Stimulated activated CD8-positive, alpha-beta memory T cell treated with anti-CD3 and anti-CD28 coated beads, Interleukin-2, amount 100 ng/mL, for 48 hours (primary cell): ENCODE results near the gene TRIM67.
"Not testable (repeated sequence)": the region's sequence is repeated elsewhere in the genome, so short reads cannot be mapped to it uniquely, and the experiment has no call there.

Experiments
- DNase-seq, 2 donors: peaks; one replicate each; pipeline ENCODE4 v3.0.0-alpha.2; 2020; ENCODE audit warnings: low read depth in 2 of 2

Gene TRIM67

GRCh38 chr1:231158141-231158540 lies 3.7 kb upstream of the TRIM67 start:
- DNase-seq = not testable (repeated sequence)

DNA sequence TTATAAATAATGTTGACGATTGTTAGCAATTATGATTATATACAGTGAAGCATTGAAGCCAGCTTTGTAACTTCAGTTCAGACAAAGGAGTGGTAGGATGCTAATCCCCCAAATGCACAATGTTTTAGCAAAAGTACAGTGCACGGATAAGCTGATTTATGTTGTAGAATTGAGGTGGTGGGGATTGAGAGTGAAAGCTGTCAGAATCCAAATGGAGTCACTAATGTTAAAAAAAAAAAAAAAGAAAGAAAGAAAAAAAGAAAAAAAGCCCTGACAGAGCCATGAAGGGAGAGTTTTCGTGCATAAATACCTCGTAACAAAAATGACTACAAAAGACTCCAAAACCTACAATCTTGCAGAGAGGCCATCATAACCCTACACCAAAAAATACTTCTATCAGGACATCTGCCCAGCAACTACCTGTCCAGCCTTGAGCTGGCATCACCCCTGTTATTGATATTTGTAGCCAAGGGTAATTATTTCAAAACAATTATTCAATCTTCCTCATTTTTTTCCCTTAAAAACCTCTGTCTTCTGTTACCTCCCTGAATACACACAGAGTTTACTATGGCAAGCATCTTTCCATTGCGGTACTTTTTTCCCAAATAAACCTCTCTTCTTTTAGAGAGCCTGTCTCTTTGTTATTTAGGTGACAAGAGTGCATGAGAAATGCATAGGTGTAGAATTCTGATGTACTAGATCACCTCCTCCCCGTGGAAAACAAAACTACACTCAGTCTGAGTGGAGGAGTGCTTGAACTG lies 2.5 kb upstream of the TRIM67 start:
- no peak for DNase-seq

- DNase-seq = no peak
Observed at GRCh38 chr1:231159963-231160761, 1.7 kb upstream of the TRIM67 start.

DNA sequence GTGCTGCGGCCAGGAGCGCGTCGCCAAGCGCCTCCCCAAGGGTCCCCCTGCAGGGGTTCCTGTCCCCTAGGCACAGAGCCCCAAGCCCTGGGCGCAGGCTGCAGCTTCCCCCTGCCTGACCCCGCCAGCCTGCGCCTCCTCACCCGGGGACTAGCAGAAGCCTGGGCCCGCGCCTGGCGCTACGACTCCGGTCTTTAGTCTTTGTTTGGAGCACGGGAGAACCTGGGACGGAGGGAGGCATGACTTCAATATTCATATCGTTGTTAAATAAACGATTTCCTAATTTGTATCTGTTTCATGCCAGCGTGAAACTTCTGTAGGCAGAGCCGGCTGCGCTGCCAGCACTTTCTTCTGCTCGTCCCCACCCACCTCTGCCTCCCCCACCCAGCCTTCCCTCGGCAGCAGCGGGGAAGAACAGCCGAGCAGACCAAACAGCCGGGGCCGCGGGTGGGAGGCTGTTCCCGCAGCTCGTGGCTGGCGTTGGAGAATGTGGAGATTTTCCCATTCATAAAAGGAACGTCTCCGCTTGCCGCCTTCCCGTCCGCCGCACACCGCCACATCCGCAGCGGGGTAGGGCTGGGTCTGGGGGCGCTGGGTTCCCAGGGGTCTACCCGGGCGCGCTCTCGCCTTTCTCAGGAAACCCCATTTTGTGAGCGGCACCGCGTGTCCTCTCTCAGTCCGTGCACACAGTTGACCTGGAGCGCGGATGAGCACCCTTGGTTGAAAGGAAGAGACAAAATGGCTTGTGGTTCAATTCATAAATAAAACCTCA lies 777 bp upstream of the TRIM67 start:
- no peak for DNase-seq

DNA sequence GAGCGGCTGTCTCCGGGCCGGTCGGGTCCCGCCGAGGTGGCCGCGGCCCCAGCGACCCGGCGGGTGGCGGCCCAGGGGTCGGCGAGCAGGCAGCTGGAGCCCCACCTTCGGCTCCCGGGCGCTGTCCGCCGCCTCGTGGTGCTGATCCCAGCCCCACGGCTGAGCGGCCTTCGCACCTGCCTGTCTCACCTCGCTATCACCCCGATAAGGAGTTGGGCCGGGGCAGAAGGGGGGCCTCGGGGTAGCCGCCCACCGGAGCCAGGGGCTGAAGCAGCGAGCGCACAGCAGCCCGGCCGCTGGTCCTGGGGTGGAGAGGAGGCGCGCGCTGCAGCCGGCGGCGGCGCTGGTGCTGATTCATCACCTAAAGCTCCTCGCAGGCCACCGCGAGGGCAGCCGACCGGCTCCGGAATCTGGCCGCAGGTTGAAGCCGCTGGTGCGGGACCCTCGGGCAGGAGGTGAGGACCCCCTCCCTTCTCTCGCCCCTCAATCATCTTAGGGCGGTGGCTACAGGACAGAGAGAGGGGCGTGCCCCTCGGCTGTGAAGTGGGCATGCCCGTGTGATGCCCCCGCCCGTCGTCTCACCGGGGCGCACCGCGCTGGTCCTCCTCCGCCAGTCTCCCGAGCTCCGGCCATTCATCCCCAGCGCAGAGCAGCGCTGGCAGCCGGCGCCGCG lies 575 bp downstream of the TRIM67 start:
- no peak for DNase-seq

GRCh38 chr1:231162970-231163829 lies 1.3 kb downstream of the TRIM67 start:
- no peak for DNase-seq

DNA sequence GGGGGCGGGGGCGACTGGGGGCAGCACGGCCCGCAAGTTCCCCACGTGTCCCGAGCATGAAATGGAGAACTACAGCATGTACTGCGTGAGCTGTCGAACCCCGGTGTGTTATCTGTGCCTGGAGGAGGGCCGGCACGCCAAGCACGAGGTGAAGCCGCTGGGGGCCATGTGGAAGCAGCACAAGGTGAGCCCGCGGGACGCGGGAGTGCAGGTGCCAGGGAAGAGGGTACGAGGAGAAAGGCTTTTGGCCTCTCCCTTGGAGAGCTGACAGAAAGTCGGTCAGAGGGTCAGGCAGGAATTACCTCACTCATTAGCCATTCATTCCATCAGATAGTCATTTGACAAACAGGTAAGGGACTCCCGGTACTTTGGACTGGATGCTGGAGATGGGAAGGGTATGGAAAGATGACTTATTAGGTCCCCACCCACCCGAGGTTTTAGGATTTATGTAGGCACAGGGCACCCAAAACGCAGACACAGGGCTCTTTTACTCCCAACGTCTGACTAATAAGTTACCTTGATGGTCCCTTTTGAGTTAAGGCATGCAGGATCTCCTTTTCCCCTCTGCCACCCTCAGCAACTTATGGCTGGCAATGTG lies 2.1 kb downstream of the TRIM67 start:
- DNase-seq = no peak

GRCh38 chr1:231165371-231165770 lies 3.5 kb downstream of the TRIM67 start:
- no peak for DNase-seq

- no peak for DNase-seq
Observed at GRCh38 chr1:231166398-231166797, 4.5 kb downstream of the TRIM67 start.

- no peak for DNase-seq
Observed at GRCh38 chr1:231170875-231171274, 9.0 kb downstream of the TRIM67 start.

DNA sequence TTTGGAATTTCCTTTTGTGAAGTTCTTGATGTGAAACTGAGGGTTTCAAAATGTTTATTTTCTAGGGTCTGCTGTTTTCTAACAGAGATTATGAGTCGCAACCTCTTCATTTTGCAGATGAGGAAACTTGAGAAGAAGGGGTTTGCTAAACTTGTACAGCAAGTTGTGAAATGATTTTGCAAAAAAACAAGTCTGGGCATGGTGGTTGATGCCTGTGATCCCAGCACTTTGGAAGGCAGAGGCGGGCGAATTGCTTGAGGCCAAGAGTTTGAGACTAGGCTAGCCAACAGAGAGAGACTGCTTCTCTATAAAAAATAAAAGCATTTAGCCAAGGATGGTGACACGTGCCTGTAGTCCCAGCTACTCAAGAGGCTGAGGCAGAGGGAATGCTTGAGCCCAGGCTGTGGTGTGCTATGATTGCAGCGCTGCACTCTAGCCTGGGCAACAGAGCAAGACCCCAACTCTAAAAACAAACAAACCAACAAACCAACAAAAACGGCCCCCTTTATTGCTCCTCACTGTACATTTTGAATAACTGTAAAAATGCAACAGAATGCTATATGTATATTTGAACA lies 9.9 kb downstream of the TRIM67 start:
- DNase-seq = no peak

GRCh38 chr1:231172411-231172810 lies 10.6 kb downstream of the TRIM67 start:
- DNase-seq = no peak

DNA sequence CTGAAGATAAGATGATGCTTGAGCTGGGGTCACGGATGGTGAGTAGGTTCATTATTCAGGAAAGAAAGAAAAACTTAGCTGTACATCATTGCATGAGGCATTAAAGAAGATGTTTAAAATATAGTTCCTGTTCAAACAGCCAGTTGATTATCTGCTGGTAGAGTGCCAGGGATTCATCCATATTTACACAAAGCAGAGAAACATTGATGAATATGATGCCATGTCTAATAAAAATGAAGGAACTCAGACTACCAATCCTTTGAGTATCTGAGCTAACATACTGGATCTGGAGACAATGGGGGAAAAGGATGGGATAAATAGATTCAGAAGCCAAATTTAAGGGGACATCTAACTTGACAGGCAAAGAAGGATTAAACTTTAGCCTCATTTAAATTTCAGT lies 14.6 kb downstream of the TRIM67 start:
- DNase-seq = no peak

GRCh38 chr1:231177226-231177625 lies 15.4 kb downstream of the TRIM67 start:
- no peak for DNase-seq

DNA sequence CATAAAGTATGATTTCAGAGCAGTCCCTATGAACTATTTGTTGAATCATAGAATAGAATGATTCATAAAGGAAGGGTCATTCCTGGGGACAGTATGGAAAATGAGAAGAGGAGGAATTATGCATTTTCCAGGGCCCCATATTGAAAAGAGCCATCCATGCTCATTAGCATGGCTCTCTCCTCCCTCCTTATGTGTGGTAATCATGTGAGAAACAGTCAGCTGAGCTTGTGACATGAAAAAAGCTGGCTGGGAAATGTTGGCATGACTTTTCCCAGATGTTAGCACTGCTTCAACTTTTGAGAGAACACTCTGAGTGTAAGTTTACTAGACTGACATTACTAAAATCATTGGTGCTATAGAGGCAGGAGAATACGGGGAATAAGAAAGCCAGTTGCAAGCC lies 16.1 kb downstream of the TRIM67 start:
- no peak for DNase-seq

GRCh38 chr1:231178970-231179369 lies 17.1 kb downstream of the TRIM67 start:
- no peak for DNase-seq

DNA sequence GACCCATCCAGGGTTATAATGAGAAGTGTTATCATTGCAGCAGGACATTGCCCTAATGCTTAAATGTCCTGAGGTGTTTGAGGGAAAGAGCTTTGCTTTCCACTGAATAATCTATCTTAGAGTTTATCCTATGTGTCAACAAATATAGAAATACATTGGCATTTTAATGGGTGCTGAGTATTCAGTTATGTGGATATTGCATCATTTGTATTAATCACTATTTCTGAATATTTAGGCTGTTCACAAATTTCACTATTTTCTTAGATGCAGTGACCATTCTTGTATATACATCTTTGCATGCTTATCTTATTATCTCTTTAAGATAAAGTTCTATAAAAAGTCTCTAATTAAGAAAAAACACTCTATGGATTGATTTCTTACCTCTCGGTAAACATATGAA lies 18.2 kb downstream of the TRIM67 start:
- no peak for DNase-seq

- DNase-seq = no peak
Observed at GRCh38 chr1:231181271-231181670, 19.4 kb downstream of the TRIM67 start.

- DNase-seq = no peak
Observed at GRCh38 chr1:231182317-231182716, 20.5 kb downstream of the TRIM67 start.
